SK-N-MC (cell line): ENCODE measurements around the gene SLC16A6.

ENCODE experiments used
- DNase-seq: peaks from one replicate; pipeline ENCODE4 v3.0.0-alpha.2; 2011; ENCODE audit warnings: low read depth, low spot score
- H3K27ac ChIP-seq: fragments of 200-600 bp; sonication (generic); 2 replicates; pipeline ENCODE4 v1.5.1; 2016; ENCODE audit warnings: mixed run types
- H3K36me3 ChIP-seq: fragments of 200-600 bp; sonication (generic); 2 replicates; pipeline ENCODE4 v1.6.1; 2017; ENCODE audit warnings: antibody characterized with exemption, low read length, mixed read lengths; ENCODE audit not compliant: insufficient read depth
- H3K4me3 ChIP-seq: fragments of 200-600 bp; sonication (generic); 2 replicates; pipeline ENCODE4 v1.5.1; 2016
- H3K9ac ChIP-seq: fragments of 200-600 bp; sonication (generic); 2 replicates; pipeline ENCODE4 v1.8.0; 2017; ENCODE audit warnings: mixed run types, mixed read lengths; ENCODE audit not compliant: insufficient read length
- H3K9me3 ChIP-seq: fragments of 200-600 bp; sonication (generic); 2 replicates; pipeline ENCODE4 v1.6.1; 2017; ENCODE audit warnings: low read depth, mild to moderate bottlenecking, antibody characterized with exemption, low read length, moderate library complexity, mixed read lengths
- EZH2 ChIP-seq: fragments of 200-600 bp; sonication (generic); IDR thresholded peaks from one replicate; pipeline ENCODE4 v1.6.1; 2017; ENCODE audit warnings: antibody characterized with exemption
- FOXP2 ChIP-seq: optimal IDR thresholded peaks from 2 replicates; pipeline ENCODE3; 2011; ENCODE audit warnings: mild to moderate bottlenecking, moderate library complexity; ENCODE audit not compliant: insufficient read depth; ENCODE audit errors: extremely low read length, control extremely low read depth
- POLR2AphosphoS5 ChIP-seq: IDR thresholded peaks from 2 replicates; pipeline ENCODE4 v1.6.1; 2012; ENCODE audit warnings: mild to moderate bottlenecking, low read depth, low read length, borderline replicate concordance

Gene SLC16A6

GRCh38 chr17:68324654-68325336 lies 33.9 kb upstream of the SLC16A6 start:
- Histone ChIP-seq H3K9ac (no peak overlapping the region), H3K4me3 (no peak overlapping the region), H3K9me3 (no peaks in the 10 kb centered on the region), H3K27ac (no peak overlapping the region), H3K36me3 (no peaks in the 10 kb centered on the region)
- TF ChIP-seq POLR2AphosphoS5 (no peak), FOXP2 (no peak), EZH2 (no peak)
- DNase-seq = no peak

- Histone ChIP-seq H3K4me3 (no peak overlapping the region), H3K9me3 (no peaks in the 10 kb centered on the region), H3K27ac (no peak overlapping the region), H3K36me3 (no peaks in the 10 kb centered on the region), H3K9ac (no peak overlapping the region)
- DNase-seq = no peak
- TF ChIP-seq POLR2AphosphoS5 (no peak), FOXP2 (no peak), EZH2 (no peak)
Observed at GRCh38 chr17:68324114-68324513, 33.2 kb upstream of the SLC16A6 start.

GRCh38 chr17:68322630-68323029 lies 31.7 kb upstream of the SLC16A6 start:
- no peak overlapping the region for H3K27ac ChIP-seq
- TF ChIP-seq POLR2AphosphoS5 = no peak

GRCh38 chr17:68321556-68321954 lies 30.6 kb upstream of the SLC16A6 start:
- H3K9ac ChIP-seq = no peak overlapping the region
- no peak for TF ChIP-seq EZH2
- no peak for TF ChIP-seq FOXP2
- TF ChIP-seq POLR2AphosphoS5 = no peak
- no peaks in the 10 kb centered on the region for H3K9me3 ChIP-seq
- H3K36me3 ChIP-seq = no peaks in the 10 kb centered on the region
- H3K4me3 ChIP-seq = no peak overlapping the region
- H3K27ac ChIP-seq = no peak overlapping the region
- no peak for DNase-seq

More at GRCh38 chr17:68322630-68323029, 31.7 kb upstream of the SLC16A6 start:
- no peak for DNase-seq
- no peak overlapping the region for H3K4me3 ChIP-seq
- no peak overlapping the region for H3K9ac ChIP-seq
- H3K9me3 ChIP-seq = no peaks in the 10 kb centered on the region
- H3K36me3 ChIP-seq = no peaks in the 10 kb centered on the region

GRCh38 chr17:68320943-68321555 lies 30.1 kb upstream of the SLC16A6 start:
- no peaks in the 10 kb centered on the region for H3K36me3 ChIP-seq
- no peak for TF ChIP-seq EZH2
- no peak for TF ChIP-seq POLR2AphosphoS5
- no peak for TF ChIP-seq FOXP2

GRCh38 chr17:68320311-68320865 lies 29.5 kb upstream of the SLC16A6 start:
- no peak for DNase-seq
- Histone ChIP-seq H3K27ac (no peak overlapping the region), H3K36me3 (no peaks in the 10 kb centered on the region), H3K9me3 (no peaks in the 10 kb centered on the region), H3K9ac (no peak overlapping the region), H3K4me3 (no peak overlapping the region)
- TF ChIP-seq EZH2 = no peak
- TF ChIP-seq FOXP2 = no peak
- TF ChIP-seq POLR2AphosphoS5 = no peak

More at GRCh38 chr17:68320943-68321555, 30.1 kb upstream of the SLC16A6 start:
- Histone ChIP-seq H3K4me3 (no peak overlapping the region), H3K9me3 (no peaks in the 10 kb centered on the region), H3K9ac (no peak overlapping the region), H3K27ac (no peak overlapping the region)
- DNase-seq = no peak

GRCh38 chr17:68319410-68320162 lies 28.7 kb upstream of the SLC16A6 start:
- no peaks in the 10 kb centered on the region for H3K9me3 ChIP-seq
- H3K27ac ChIP-seq = no peak overlapping the region
- H3K9ac ChIP-seq = no peak overlapping the region
- DNase-seq = no peak
- no peak for TF ChIP-seq POLR2AphosphoS5
- TF ChIP-seq EZH2 = no peak
- no peak for TF ChIP-seq FOXP2
- H3K36me3 ChIP-seq = no peaks in the 10 kb centered on the region
- H3K4me3 ChIP-seq = no peak overlapping the region

- Histone ChIP-seq H3K36me3 (no peaks in the 10 kb centered on the region), H3K9ac (no peak overlapping the region), H3K9me3 (no peaks in the 10 kb centered on the region), H3K27ac (no peak overlapping the region), H3K4me3 (no peak overlapping the region)
- no peak for DNase-seq
- TF ChIP-seq EZH2 (no peak), FOXP2 (no peak), POLR2AphosphoS5 (no peak)
Observed at GRCh38 chr17:68318103-68318991, 27.4 kb upstream of the SLC16A6 start.
